Measurements from ENCODE around the gene NLGN2. TPM values are rescaled to one million over a fixed set of nuclear protein-coding genes. Genes with fewer than 3 reads are reported as not detected.
A peak's percentile ranks its signal among the peaks of the same experiment; 100 is the strongest.

Gene NLGN2
- total RNA-seq, 2 experiments from 2014 or later = 7.6 to 8.4 TPM

DNA sequence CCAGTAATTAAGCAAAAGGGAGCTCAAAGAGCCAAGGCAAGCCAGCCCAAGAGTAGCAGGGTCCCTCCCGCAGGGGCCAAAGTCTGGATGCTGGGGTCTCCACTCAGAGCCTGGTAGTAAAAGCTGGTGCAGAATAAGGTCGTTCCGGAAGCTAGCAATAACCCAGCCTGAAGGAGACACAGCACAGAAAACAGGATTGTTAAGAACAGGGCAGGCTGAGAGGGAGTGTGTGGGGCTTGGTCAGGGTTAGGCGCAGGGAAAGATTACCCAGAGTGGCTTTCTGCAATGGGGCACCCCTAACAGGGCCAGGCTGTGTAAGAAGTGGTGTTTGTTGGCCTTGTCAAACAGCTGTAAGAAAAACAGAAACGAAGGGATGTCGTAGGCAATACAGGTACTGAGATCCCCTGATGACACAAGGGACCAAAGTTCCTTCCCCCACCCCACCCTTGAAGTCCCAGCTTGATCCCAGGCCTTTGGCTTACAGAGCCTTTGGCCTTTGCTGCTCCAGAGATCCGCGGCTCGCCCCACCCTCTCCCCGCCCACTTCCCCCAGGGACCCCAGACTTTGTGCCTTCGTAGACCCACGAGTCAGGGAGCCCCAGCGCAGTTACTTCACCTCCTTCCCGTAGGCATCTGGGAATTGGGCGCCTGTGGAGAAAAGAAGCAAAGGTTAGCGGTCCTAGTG, 4.5 kb upstream of the NLGN2 start:
- Histone ChIP-seq H3K4me1 (ENCODE audit: insufficient read depth, low read length) (peaks cover 29% of the 10 kb centered on the region), H3K9me3 (ENCODE audit: control insufficient read depth in 1 of 2, insufficient read depth in 1 of 2, low read length in 2 of 2) (no peaks in the 10 kb centered on the region), H3K4me3 (ENCODE audit: low read length) (peak overlapping the region; percentile 77), H3K36me3 (ENCODE audit: insufficient read depth, low read length) (no peaks in the 10 kb centered on the region), H3K27ac (ENCODE audit: low read depth in 1 of 2, low read length in 2 of 2) (peak overlapping the region in 1 of 2 donors; percentile 36), H3K27me3 (ENCODE audit: control insufficient read depth in 1 of 2, insufficient read depth in 2 of 2, low read length in 2 of 2) (peaks cover 0 to 5% of the 10 kb centered on the region in 2 experiments)
- peaks cover 9% of the 10 kb centered on the region for H3K36me3 Mint-ChIP-seq (ENCODE audit: low read depth)
- intact Hi-C loops (cut with DNase I, micrococcal nuclease) = loop anchor here in 1 of 2 experiments (10.0 kb wide), 1 partner anchor 48 kb away; the partner anchor contains the start of genes KCTD11 and TMEM95
- TF ChIP-seq, protein P1, sequence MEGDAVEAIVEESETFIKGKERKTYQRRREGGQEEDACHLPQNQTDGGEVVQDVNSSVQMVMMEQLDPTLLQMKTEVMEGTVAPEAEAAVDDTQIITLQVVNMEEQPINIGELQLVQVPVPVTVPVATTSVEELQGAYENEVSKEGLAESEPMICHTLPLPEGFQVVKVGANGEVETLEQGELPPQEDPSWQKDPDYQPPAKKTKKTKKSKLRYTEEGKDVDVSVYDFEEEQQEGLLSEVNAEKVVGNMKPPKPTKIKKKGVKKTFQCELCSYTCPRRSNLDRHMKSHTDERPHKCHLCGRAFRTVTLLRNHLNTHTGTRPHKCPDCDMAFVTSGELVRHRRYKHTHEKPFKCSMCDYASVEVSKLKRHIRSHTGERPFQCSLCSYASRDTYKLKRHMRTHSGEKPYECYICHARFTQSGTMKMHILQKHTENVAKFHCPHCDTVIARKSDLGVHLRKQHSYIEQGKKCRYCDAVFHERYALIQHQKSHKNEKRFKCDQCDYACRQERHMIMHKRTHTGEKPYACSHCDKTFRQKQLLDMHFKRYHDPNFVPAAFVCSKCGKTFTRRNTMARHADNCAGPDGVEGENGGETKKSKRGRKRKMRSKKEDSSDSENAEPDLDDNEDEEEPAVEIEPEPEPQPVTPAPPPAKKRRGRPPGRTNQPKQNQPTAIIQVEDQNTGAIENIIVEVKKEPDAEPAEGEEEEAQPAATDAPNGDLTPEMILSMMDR (IDR thresholded peaks at IDR 0.05) = no peak
- H3K27me3 Mint-ChIP-seq = no peaks in the 10 kb centered on the region
- POLR2A ChIA-PET = interaction anchor here (0.9 to 2.9 kb wide), 16 partner anchors 8 to 357 kb away, joined by 3 to 37 read pairs (median 7); partner anchors contain the start of genes ACAP1, NEURL4, PLSCR3 and POLR2A
- ATAC-seq (ENCODE audit: poor library complexity) = no peak
- peak overlapping the region; percentile 98 for H3K4me3 Mint-ChIP-seq
- H3K4me1 Mint-ChIP-seq (ENCODE audit: low read depth) = peaks cover 28% of the 10 kb centered on the region
- H3K9me3 Mint-ChIP-seq = no peaks in the 10 kb centered on the region
- peak overlapping the region; percentile 87 for H3K27ac Mint-ChIP-seq
- CTCF ChIA-PET = interaction anchor here (1.3 to 2.6 kb wide), 5 partner anchors 9 to 107 kb away, joined by 3 to 18 read pairs (median 6); partner anchors contain the start of genes PLSCR3 and TMEM102
- DNase-seq = peak in 6 of 14 experiments; percentile 14 to 54 (median 26)

DNA sequence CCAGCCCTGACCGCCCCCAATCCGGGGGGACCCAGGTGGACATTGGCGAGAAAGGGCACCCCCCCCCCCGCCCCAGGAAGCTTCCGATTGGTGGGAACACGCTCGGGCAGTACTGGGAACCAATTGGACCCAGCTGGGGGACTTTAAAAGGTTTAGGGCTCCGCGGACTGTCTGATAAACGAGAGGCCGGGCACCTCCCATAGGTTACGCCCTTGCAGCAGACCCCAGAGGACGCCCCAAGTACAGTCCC, 4.0 kb upstream of the NLGN2 start:
- Mint-ChIP-seq H3K27me3 (no peaks in the 10 kb centered on the region), H3K4me1 (ENCODE audit: low read depth) (peaks cover 28% of the 10 kb centered on the region), H3K27ac (peak overlapping the region; percentile 87), H3K9me3 (no peaks in the 10 kb centered on the region), H3K36me3 (ENCODE audit: low read depth) (peaks cover 9% of the 10 kb centered on the region), H3K4me3 (peak overlapping the region; percentile 98)
- intact Hi-C loops (cut with DNase I, micrococcal nuclease) = loop anchor here in 1 of 2 experiments (10.0 kb wide), 1 partner anchor 49 kb away; the partner anchor contains the start of genes KCTD11 and TMEM95
- H3K4me1 ChIP-seq (ENCODE audit: insufficient read depth, low read length) = peaks cover 31% of the 10 kb centered on the region
- ChIA-PET POLR2A (interaction anchor here (0.8 to 2.9 kb wide), 21 partner anchors 8 to 368 kb away, joined by 3 to 37 read pairs (median 6); partner anchors contain the start of genes ACAP1, MPDU1, NEURL4 and PLSCR3), CTCF (interaction anchor here (1.3 to 2.6 kb wide), 5 partner anchors 10 to 107 kb away, joined by 3 to 18 read pairs (median 6); partner anchors contain the start of genes PLSCR3 and TMEM102)
- TF ChIP-seq, protein P1 (IDR thresholded peaks at IDR 0.05) = no peak
- no peaks in the 10 kb centered on the region for H3K9me3 ChIP-seq (ENCODE audit: control insufficient read depth in 1 of 2, insufficient read depth in 1 of 2, low read length in 2 of 2)
- peak overlapping the region in 1 of 2 donors; percentile 36 for H3K27ac ChIP-seq (ENCODE audit: low read depth in 1 of 2, low read length in 2 of 2)
- DNase-seq (no peak), ATAC-seq (ENCODE audit: poor library complexity) (no peak)
- peak overlapping the region; percentile 77 for H3K4me3 ChIP-seq (ENCODE audit: low read length)
- H3K27me3 ChIP-seq (ENCODE audit: control insufficient read depth in 1 of 2, insufficient read depth in 2 of 2, low read length in 2 of 2) = peaks cover 0 to 5% of the 10 kb centered on the region in 2 experiments
- no peaks in the 10 kb centered on the region for H3K36me3 ChIP-seq (ENCODE audit: insufficient read depth, low read length)

DNA sequence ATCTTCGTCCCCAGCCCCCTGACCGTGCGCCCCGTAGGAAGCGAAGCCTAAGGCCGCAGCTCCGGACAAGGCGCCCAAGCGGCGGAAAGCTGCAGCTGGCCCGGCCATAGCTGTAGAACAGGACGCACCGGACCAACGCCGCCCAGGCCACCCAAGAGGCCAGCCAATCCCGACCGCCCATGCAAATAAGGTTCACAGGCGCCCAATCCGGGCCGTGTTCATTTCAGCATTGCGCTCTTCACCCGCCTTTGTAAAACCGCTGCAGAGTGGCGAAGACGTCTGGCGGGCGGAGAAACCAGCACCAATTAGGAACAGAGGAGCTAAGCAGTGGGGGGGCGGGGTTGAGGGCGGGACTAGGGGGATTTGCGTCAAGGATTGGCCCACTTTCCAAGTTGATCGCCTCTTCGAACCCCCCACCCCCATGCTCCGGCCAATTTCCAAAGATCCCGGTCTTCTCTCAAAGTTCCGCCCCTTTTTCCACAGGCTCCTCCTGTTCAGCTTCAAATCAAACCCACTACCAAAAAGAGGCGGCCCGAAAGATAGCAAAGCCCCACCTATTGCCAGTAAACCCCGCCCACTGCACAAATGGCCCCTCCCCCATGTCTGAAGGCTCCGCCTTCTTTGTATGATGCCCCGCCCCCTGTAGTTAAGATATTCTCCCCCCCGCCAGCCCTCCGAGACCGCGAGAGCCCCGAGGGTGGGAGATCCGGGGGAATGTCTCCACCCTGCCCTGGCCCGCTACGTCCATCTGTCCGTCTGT, 3.5 kb upstream of the NLGN2 start, which contains the start of gene TMEM256:
TSS of gene TMEM256 (minus strand) at position 121 of the 760 bp plus-strand sequence. CDS start at position 108, 13 bp downstream.
- H3K36me3 ChIP-seq (ENCODE audit: insufficient read depth, low read length) = no peaks in the 10 kb centered on the region
- peak within 1 kb of the TSS in 1 of 2 donors; percentile 82 for H3K27ac ChIP-seq (ENCODE audit: low read depth in 1 of 2, low read length in 2 of 2)
- Mint-ChIP-seq H3K27ac (peak within 1 kb of the TSS; percentile 87), H3K27me3 (no peaks in the 10 kb centered on the region), H3K36me3 (ENCODE audit: low read depth) (peaks cover 9% of the 10 kb centered on the region), H3K9me3 (no peaks in the 10 kb centered on the region), H3K4me1 (ENCODE audit: low read depth) (peaks cover 31% of the 10 kb centered on the region), H3K4me3 (peak within 1 kb of the TSS; percentile 98)
- DNase-seq = peak; percentile 90 to 99 (median 94)
- ATAC-seq (ENCODE audit: poor library complexity) = peak; percentile 88
- ChIA-PET CTCF (interaction anchor here (0.8 to 2.6 kb wide), 5 partner anchors 10 to 675 kb away, joined by 4 to 18 read pairs (median 6); partner anchors contain the start of genes PLSCR3 and TMEM102), POLR2A (interaction anchor here (0.6 to 2.9 kb wide), 25 partner anchors 9 to 368 kb away, joined by 3 to 37 read pairs (median 6); partner anchors contain the start of genes ACAP1, MPDU1, NEURL4 and PLSCR3)
- intact Hi-C loops (cut with DNase I, micrococcal nuclease) = loop anchor here (1.0 to 10.0 kb wide), 4 partner anchors 10 to 80 kb away; partner anchors contain the start of genes PLSCR3 (in 2 of the 2), KCTD11 (in 1 of the 2), POLR2A (in 1 of the 2) and TMEM102 (in 1 of the 2)
- H3K4me3 ChIP-seq (ENCODE audit: low read length) = peak within 1 kb of the TSS; percentile 77
- TF ChIP-seq, protein P1 (IDR thresholded peaks at IDR 0.05) = no peak
- no peaks in the 10 kb centered on the region for H3K9me3 ChIP-seq (ENCODE audit: control insufficient read depth in 1 of 2, insufficient read depth in 1 of 2, low read length in 2 of 2)
- peaks cover 36% of the 10 kb centered on the region for H3K4me1 ChIP-seq (ENCODE audit: insufficient read depth, low read length)
- H3K27me3 ChIP-seq (ENCODE audit: control insufficient read depth in 1 of 2, insufficient read depth in 2 of 2, low read length in 2 of 2) = peaks cover 0 to 5% of the 10 kb centered on the region in 2 experiments

Measured in CD4-positive, alpha-beta T cell (primary cell).